Natural killer cell (primary cell): ENCODE measurements around the gene CLEC18A. TPM values are rescaled to one million over a fixed set of nuclear protein-coding genes. Genes with fewer than 3 reads are reported as not detected.

Experiments
- ATAC-seq, 3 donors: fragments of 150-1000 bp in 2 of 3; fragments of 200-7000 bp in 1 of 3; cut with Tn5 transposase; 1 replicate in 1 of 3; 2 replicates in 2 of 3; pipeline ENCODE4 v1.10.0; 2021; ENCODE audit warnings: mild to moderate bottlenecking in 2 of 3, moderate library complexity in 2 of 3
- DNase-seq, 2 donors: peaks; one replicate each; pipeline versions ENCODE4 v3.0.0 to v3.0.0-alpha.2; 2013 to 2021; ENCODE audit warnings: mixed read lengths in 1 of 2
- H3K27ac ChIP-seq: one replicate; pipeline ENCODE4 v1.5.1; 2013; ENCODE audit warnings: mild to moderate bottlenecking, low read length
- H3K27me3 ChIP-seq: one replicate; pipeline ENCODE4 v1.6.1; 2013; ENCODE audit warnings: low read length; ENCODE audit not compliant: control insufficient read depth, insufficient read depth
- H3K36me3 ChIP-seq: one replicate; pipeline ENCODE4 v1.6.1; 2013; ENCODE audit warnings: low read length; ENCODE audit not compliant: control insufficient read depth, insufficient read depth
- H3K4me1 ChIP-seq: one replicate; pipeline ENCODE4 v1.6.1; 2013; ENCODE audit warnings: low read length; ENCODE audit not compliant: control insufficient read depth, insufficient read depth
- H3K4me3 ChIP-seq: one replicate; pipeline ENCODE4 v1.5.1; 2013; ENCODE audit warnings: low read length
- H3K9me3 ChIP-seq: one replicate; pipeline ENCODE4 v1.6.1; 2013; ENCODE audit warnings: low read length; ENCODE audit not compliant: control insufficient read depth, insufficient read depth
- H3K27ac Mint-ChIP-seq, 2 donors: one replicate each; pipeline ENCODE4 v1.8.0; 2022; ENCODE audit warnings: mild to moderate bottlenecking in 2 of 2, mixed read lengths in 2 of 2, moderate library complexity in 1 of 2
- H3K27me3 Mint-ChIP-seq, 2 donors: one replicate each; pipeline ENCODE4 v1.8.0; 2022; ENCODE audit warnings: low read depth in 2 of 2, mixed read lengths in 2 of 2
- H3K36me3 Mint-ChIP-seq: one replicate; pipeline ENCODE4 v1.8.0; 2022; ENCODE audit warnings: mixed read lengths
- H3K4me1 Mint-ChIP-seq, 2 donors: one replicate each; pipeline ENCODE4 v1.8.0; 2022; ENCODE audit warnings: mixed read lengths in 2 of 2
- H3K4me3 Mint-ChIP-seq: one replicate; pipeline ENCODE4 v1.8.0; 2022; ENCODE audit warnings: mild to moderate bottlenecking, moderate library complexity, mixed read lengths
- H3K9me3 Mint-ChIP-seq, 2 donors: one replicate each; pipeline ENCODE4 v1.8.0; 2022; ENCODE audit warnings: mixed read lengths in 2 of 2
- CTCF ChIP-seq: fragments of 200-600 bp; IDR thresholded peaks from one replicate; pipeline ENCODE4 v1.8.0; 2022; ENCODE audit warnings: antibody characterized with exemption
- WGBS: methylation state at CpG from one replicate; pipeline ENCODE4 v1.1.7; 2013; ENCODE audit warnings: missing lambda C conversion rate; ENCODE audit not compliant: insufficient coverage; 5-methylcytosine and 5-hydroxymethylcytosine counted together
- intact Hi-C: fragments of 100-400 bp; cut with micrococcal nuclease; formaldehyde crosslinking; loops from one replicate; pipeline ENCODE4 v1.14.2; 2022
- total RNA-seq, 4 donors: library from RNA; stranded (reverse); fragments of 120-200 nt in 1 of 4; gene quantifications; one replicate each; pipeline versions ENCODE4 v1.2.3 to v1.2.4, GENCODE V29; 2013 to 2022

The CLEC18A gene
- total RNA-seq, 3 donors from 2014 or later (not counting 1 experiment from before 2014, with no cell fraction given) = 2.3 to 2.7 (median 2.4) TPM

DNA sequence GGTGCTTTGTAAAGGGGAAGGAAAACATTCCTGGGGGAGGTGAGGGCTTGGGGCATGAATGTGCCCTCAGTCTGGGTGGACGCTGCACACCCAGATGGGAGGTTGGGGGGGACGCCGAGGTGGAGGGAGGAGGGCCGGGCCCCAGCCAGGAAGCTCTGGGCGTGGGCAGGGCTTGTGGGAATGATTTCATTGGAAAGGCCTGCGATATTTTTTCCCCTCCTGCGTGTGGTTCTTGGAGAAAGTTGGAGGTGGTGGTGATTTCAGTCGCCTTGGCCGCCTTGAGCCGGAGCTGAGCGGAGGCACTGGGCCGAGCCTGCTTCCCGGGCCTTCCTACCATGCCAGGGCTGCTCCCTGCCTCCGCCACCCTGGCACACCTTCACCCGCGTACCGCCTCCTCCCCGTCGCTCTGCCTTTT lies 26.4 kb upstream of the CLEC18A start:
- Mint-ChIP-seq H3K4me3 (no peak overlapping the region), H3K27ac (no peak overlapping the region), H3K36me3 (peaks cover 18% of the 10 kb centered on the region), H3K9me3 (no peaks in the 10 kb centered on the region), H3K27me3 (no peaks in the 10 kb centered on the region), H3K4me1 (peaks cover 0 to 7% of the 10 kb centered on the region in 2 donors)
- no peaks in the 10 kb centered on the region for H3K9me3 ChIP-seq
- H3K27me3 ChIP-seq = no peaks in the 10 kb centered on the region
- H3K4me1 ChIP-seq = no peaks in the 10 kb centered on the region
- intact Hi-C loops = no loop called here
- peaks cover 24% of the 10 kb centered on the region for H3K36me3 ChIP-seq
- WGBS = 95% methylated on average over 19 of the region's 19 CpGs
- no peak for DNase-seq
- ATAC-seq = no peak
- no peak for TF ChIP-seq CTCF
- H3K27ac ChIP-seq = no peak overlapping the region
- H3K4me3 ChIP-seq = no peak overlapping the region

GRCh38 chr16:69925311-69925710 lies 25.8 kb upstream of the CLEC18A start:
- intact Hi-C loops = no loop called here
- H3K27ac Mint-ChIP-seq = no peak overlapping the region
- no peaks in the 10 kb centered on the region for H3K9me3 Mint-ChIP-seq
- no peak for TF ChIP-seq CTCF
- peaks cover 0 to 7% of the 10 kb centered on the region in 2 donors for H3K4me1 Mint-ChIP-seq
- Histone ChIP-seq H3K4me3 (no peak overlapping the region), H3K36me3 (peaks cover 28% of the 10 kb centered on the region), H3K27me3 (no peaks in the 10 kb centered on the region), H3K9me3 (no peaks in the 10 kb centered on the region), H3K27ac (no peak overlapping the region), H3K4me1 (no peaks in the 10 kb centered on the region)
- peaks cover 18% of the 10 kb centered on the region for H3K36me3 Mint-ChIP-seq
- no peak for DNase-seq
- H3K4me3 Mint-ChIP-seq = no peak overlapping the region
- no peaks in the 10 kb centered on the region for H3K27me3 Mint-ChIP-seq
- WGBS = 94% methylated on average over 8 of the region's 8 CpGs
- no peak for ATAC-seq

- peak overlapping the region in 1 of 2 donors; percentile 42 for H3K27ac Mint-ChIP-seq
- no peaks in the 10 kb centered on the region for H3K9me3 ChIP-seq
- TF ChIP-seq CTCF = no peak
- ATAC-seq (no peak), DNase-seq (no peak)
- no peak overlapping the region for H3K4me3 ChIP-seq
- no peaks in the 10 kb centered on the region for H3K4me1 ChIP-seq
- H3K4me1 Mint-ChIP-seq = peaks cover 0 to 7% of the 10 kb centered on the region in 2 donors
- H3K36me3 Mint-ChIP-seq = peaks cover 18% of the 10 kb centered on the region
- H3K4me3 Mint-ChIP-seq = no peak overlapping the region
- WGBS = 76% methylated on average over 8 of the region's 8 CpGs
- H3K27me3 ChIP-seq = no peaks in the 10 kb centered on the region
- peaks cover 31% of the 10 kb centered on the region for H3K36me3 ChIP-seq
- H3K27me3 Mint-ChIP-seq = no peaks in the 10 kb centered on the region
- intact Hi-C loops = no loop called here
- no peak overlapping the region for H3K27ac ChIP-seq
- no peaks in the 10 kb centered on the region for H3K9me3 Mint-ChIP-seq
These were observed 24.9 kb upstream of the CLEC18A start for GRCh38 chr16:69926241-69926640.

- H3K9me3 Mint-ChIP-seq = no peaks in the 10 kb centered on the region
- no peaks in the 10 kb centered on the region for H3K27me3 Mint-ChIP-seq
- peaks cover 15% of the 10 kb centered on the region for H3K36me3 Mint-ChIP-seq
- 86% methylated on average over 17 of the region's 17 CpGs for WGBS
- no peak overlapping the region for H3K4me3 Mint-ChIP-seq
- Histone ChIP-seq H3K9me3 (no peaks in the 10 kb centered on the region), H3K36me3 (peaks cover 34% of the 10 kb centered on the region), H3K27ac (no peak overlapping the region), H3K4me1 (no peaks in the 10 kb centered on the region), H3K27me3 (no peaks in the 10 kb centered on the region), H3K4me3 (no peak overlapping the region)
- intact Hi-C loops = no loop called here
- peaks cover 0 to 6% of the 10 kb centered on the region in 2 donors for H3K4me1 Mint-ChIP-seq
- DNase-seq = no peak
- peak overlapping the region in 1 of 2 donors; percentile 42 for H3K27ac Mint-ChIP-seq
- no peak for ATAC-seq
- TF ChIP-seq CTCF = no peak
These were observed 23.9 kb upstream of the CLEC18A start for GRCh38 chr16:69927056-69927757.
